ENCODE data around the gene POLR3B.
A peak's percentile ranks its signal among the peaks of the same experiment; 100 is the strongest.
"Not testable (repeated sequence)": the region's sequence is repeated elsewhere in the genome, so short reads cannot be mapped to it uniquely, and the experiment has no call there.

The POLR3B gene

GRCh38 chr12:106417926-106418910 is 60.7 kb downstream of the POLR3B start:
- no peak for DNase-seq

- DNase-seq: no peak
These were observed 61.4 kb downstream of the POLR3B start for GRCh38 chr12:106418970-106419369.

GRCh38 chr12:106423291-106423690 is 65.7 kb downstream of the POLR3B start:
- no peak for DNase-seq

GRCh38 chr12:106425061-106425702 is 67.6 kb downstream of the POLR3B start:
- no peak for DNase-seq

GRCh38 chr12:106427917-106428316 is 70.4 kb downstream of the POLR3B start:
- no peak for DNase-seq

DNA sequence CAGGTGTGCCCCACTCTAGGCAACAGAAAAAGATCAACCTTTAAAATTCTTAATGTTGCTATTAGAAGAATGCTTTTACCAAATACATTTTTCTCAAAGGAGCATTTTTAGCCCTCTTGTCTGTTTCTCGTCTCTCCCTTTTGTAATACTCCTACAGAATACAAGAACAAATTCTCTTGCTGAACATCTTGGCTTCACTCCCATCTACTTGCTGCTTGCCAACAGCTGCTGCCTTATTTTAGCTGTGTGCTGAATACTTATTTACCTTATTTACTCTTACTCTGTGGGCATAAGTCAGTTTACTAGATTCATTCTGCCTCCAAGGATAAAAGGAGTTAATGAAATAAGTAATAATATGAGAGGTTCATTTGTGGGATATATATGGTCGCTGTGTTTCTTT is 70.8 kb downstream of the POLR3B start:
- no peak for DNase-seq

DNA sequence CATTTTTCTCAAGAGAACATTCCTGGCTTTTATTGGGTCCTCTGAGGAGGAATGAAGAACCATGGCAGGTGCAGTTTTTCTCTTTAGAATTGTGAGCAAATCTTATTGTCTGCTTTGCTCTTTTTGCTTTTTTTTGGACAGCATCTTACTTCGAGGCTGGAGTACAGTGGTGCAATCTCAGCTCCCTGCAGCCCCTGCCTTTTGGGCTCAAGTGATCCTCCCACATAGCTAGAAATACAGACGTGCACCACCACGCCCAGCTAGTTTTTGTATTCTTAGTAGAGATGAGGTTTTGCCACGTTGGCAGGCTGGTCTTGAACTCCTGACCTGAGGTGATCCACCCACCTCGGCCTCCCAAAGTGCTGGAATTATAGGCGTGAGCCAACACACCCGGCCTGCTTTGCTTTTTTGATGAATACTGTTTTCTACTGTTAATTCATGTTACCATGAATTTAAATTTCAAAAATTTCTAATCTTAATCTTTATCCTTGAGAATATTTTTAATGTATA is 71.5 kb downstream of the POLR3B start:
- DNase-seq: no peak

DNA sequence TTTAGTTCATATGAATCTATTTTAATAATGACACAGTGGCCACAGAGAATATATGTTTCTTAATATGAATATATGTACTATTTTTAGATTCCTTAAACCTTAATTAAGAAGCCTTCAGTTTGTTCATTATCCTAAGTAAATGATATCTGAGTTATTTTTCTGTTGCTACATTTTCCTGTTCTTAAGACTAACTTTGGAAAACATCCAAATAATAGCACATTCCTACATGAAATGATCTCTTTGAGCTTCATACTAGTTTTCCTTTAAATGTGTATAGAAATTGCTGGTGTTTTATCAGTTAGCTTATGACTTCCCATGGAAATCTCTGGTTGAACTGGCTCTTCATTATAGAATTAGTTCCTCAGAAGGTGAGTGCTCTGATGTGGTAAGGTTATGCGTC is 72.1 kb downstream of the POLR3B start:
- DNase-seq: no peak

DNA sequence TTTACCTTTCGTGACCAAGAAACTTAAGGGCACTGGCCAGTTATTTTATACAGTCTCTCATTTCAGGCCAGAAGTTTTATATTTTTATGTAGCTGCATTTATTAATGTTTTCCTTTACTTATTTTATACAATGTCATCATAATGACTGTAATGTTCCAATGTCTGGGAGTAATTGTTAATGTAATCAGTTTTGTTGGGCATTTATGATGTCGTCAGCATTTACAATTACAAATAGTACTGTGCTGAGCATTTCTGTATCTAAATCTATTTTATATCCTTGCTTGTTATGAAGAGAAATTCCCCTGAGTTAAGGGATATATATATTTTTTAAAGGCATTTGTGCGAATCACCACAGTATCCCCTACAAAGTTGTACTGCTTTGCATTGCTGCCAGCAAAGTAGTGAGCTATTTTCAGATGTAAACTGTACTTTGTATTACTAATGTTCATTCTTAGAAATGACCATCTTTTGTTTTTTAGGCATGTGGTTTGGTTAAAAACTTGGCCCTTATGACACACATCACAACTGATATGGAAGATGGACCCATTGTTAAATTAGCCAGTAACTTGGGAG is 74.4 kb downstream of the POLR3B start:
- no peak for DNase-seq

DNA sequence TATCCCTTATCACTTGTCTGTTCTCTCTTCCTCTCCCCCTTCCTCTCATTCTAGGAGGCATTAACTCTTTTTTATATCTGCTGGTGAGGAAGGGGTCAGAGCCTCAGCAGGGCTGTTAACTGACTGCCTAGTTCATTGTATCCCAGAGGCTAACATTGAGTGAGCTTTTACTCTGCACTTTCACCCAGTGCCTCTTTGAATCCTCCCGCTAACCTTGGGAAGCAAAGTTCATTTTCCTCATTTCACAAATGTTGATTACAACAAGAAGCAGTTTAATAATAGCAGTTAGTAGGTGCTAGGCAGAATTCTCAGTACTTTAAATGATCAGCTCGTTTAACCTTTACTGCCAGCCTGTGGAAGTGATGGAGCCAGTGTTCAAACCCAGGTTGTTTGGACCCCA is 75.5 kb downstream of the POLR3B start:
- no peak for DNase-seq

DNA sequence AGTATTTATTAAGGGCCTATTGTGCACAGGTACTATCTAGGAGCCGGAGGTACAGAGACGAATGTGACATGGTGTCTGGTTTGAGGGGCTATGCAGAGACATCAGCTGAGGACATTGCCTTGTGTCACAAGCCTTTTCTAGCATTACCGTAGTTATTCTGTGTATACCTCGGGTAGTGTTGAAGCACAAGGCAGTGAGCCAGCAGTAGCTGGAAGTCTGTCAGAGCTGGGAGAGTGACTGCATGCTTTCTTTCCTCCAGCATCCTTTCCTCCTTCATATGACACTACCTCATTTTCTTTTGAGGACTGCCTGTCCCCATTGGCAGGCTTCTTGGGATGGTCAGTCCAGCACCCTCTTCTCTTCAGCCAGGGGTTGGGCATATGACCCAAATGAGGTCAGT is 77.0 kb downstream of the POLR3B start:
- DNase-seq: no peak

- DNase-seq: peak; percentile 4
These were observed 78.6 kb downstream of the POLR3B start for GRCh38 chr12:106436164-106436563.

- no peak for DNase-seq
These were observed 85.0 kb downstream of the POLR3B start for GRCh38 chr12:106442575-106442974.

GRCh38 chr12:106445053-106445452 is 87.5 kb downstream of the POLR3B start:
- DNase-seq: no peak

- DNase-seq: no peak
These were observed 88.4 kb downstream of the POLR3B start for GRCh38 chr12:106445959-106446358.

GRCh38 chr12:106446419-106447092 is 89.0 kb downstream of the POLR3B start:
- no peak for DNase-seq

- no peak for DNase-seq
These were observed 94.8 kb downstream of the POLR3B start for GRCh38 chr12:106452309-106452708.

DNA sequence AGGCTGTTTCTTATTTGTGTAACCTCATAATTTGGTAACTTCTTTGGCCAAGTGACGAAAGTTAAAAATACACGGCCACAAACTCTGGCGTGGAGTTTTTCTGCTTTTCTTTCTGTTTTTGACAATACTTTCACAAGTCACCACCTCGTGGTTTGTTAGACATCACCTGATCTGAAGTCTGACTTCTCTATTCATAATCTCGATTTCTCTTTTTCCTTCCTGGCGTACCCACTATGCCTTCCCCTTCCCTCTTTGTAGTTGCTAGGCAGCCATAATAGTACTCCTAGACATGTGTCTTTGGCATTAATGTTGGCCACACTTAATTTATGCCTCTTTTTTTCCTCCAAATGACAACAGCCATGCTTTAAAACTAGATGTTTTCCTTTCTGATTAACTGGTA is 97.6 kb downstream of the POLR3B start:
- peak; percentile 40 for DNase-seq

- no peak for DNase-seq
These were observed 101.6 kb downstream of the POLR3B start for GRCh38 chr12:106459124-106459523.

DNA sequence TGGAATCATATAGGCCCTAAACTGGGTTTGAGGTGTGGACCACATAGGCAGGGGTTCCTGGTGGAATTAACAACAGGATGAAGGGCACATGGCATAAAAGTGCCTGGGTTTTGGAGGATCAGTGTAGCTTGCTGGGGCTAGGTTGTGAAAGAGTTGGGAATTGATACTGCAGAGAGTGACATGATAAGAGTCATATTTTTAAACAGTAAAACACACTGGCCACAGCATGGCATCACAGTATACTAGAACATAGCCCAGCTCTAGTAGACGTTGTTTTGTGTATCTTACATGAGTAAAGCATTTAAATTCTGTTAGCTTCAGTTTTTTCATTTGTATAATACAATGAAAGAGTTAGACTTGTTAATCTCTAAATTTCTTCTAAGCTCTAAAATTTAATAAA is 102.0 kb downstream of the POLR3B start:
- DNase-seq: no peak

DNA sequence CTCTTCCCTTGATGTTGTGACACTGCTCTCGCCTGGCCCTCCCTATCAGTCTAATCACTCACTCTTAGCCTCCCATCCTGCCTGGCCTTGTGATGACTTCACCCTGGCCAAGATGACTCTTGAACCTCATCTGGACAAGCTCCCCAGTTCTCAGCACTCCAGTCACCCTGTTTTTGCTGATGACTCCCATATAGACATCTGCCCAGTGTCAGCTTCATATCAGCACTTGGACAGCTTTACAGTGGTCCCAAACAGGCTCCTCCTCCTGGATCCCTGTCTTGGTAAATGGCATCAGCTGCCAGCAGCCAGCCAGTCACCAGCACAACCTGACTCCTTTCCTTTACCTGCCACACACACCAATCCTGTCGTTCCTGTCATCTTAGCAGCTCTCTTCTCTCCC is 104.2 kb downstream of the POLR3B start:
- no peak for DNase-seq

DNA sequence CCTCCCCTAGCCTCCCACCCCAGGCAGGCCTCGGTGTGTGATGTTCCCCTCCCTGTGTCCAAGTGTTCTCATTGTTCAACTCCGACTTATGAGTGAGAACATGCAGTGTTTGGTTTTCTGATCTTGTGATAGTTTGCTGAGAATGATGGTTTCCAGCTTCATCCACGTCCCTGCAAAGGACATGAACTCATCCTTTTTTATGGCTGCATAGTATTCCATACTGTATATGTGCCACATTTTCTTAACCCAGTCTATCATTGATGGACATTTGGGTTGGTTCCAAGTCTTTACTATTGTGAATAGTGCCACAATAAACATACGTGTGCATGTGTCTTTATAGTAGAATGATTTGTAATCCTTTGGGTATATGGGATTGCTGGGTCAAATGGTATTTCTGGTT is 108.1 kb downstream of the POLR3B start:
- DNase-seq: not testable (repeated sequence)

DNA sequence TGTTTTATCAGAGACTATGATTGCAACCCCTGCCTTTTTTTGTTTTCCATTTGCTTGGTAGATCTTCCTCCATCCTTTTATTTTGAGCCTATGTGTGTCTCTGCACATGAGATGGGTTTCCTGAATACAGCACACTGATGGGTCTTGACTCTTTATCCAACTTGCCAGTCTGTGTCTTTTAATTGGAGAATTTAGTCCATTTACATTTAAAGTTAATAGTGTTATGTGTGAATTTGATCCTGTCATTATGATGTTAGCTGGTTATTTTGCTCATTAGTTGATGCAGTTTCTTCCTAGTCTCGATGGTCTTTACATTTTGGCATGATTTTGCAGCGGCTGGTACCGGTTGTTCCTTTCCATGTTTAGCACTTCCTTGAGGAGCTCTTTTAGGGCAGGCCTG is 118.1 kb downstream of the POLR3B start:
- not testable (repeated sequence) for DNase-seq

Data from hematopoietic multipotent progenitor cell treated with erythropoietin and hydrocortisone succinate and interleukin-3 and kit ligand, for 4 days (in vitro differentiated cells).